ENCODE data around the gene TRA2A. TPM values are rescaled to one million over a fixed set of nuclear protein-coding genes. Genes with fewer than 3 reads are reported as not detected.

TRA2A gene
- total and polyA plus RNA-seq, 9 of the 15 experiments (the other 6 are each of a cell fraction or from before 2014, with no cell fraction given), result 22.7 to 210 (median 73.9) TPM

- TF ChIP-seq E2F1 (CRISPR knock-in tag; IDR thresholded peaks at IDR 0.05) (peak; percentile 93), POLR2G (IDR thresholded peaks at IDR 0.05; ENCODE audit: low read depth, low read length) (peak; percentile 98), TBL1XR1 (IDR thresholded peaks at IDR 0.05; ENCODE audit: low read length in 2 of 2) (peak; percentile 62 to 68; a peak in 1 of 4 replicates), SIN3A (IDR thresholded peaks at IDR 0.05; ENCODE audit: borderline replicate concordance in 2 of 2, control insufficient read depth in 1 of 2, low read depth in 2 of 2, low read length in 2 of 2) (peak; percentile 64 to 86; a peak in 2 of 4 replicates), UBTF (IDR thresholded peaks at IDR 0.05; ENCODE audit: borderline replicate concordance in 1 of 2, low read depth in 2 of 2, low read length in 2 of 2) (peak; percentile 94 to 96; a peak in 3 of 4 replicates), ZNF79 (CRISPR knock-in tag; IDR thresholded peaks at IDR 0.05; ENCODE audit: low read depth) (no peak), CHCHD3 (CRISPR knock-in tag; IDR thresholded peaks at IDR 0.05) (peak; percentile 80; the same call in 1 of the 2 replicates), ZNF398 (CRISPR knock-in tag; IDR thresholded peaks at IDR 0.05) (no peak), ESRRB (CRISPR knock-in tag; IDR thresholded peaks at IDR 0.05; ENCODE audit: borderline replicate concordance) (no peak), ILK (tag; IDR thresholded peaks at IDR 0.05; ENCODE audit: borderline replicate concordance, low read depth) (no peak), HOMEZ (CRISPR knock-in tag; IDR thresholded peaks at IDR 0.05) (no peak), ZNF224 (CRISPR knock-in tag; IDR thresholded peaks at IDR 0.05) (no peak), RNF2 (IDR thresholded peaks at IDR 0.05) (peak; percentile 87), HDAC2 (IDR thresholded peaks at IDR 0.05) (peak; percentile 94), TAF9B (IDR thresholded peaks at IDR 0.05; ENCODE audit: partially characterized antibody) (peak; percentile 92), ATF6 (CRISPR knock-in tag; IDR thresholded peaks at IDR 0.05) (no peak; the same call in 1 of the 2 replicates), SRSF9 (IDR thresholded peaks at IDR 0.05; ENCODE audit: borderline replicate concordance, low read depth, low read length) (no peak), BMI1 (IDR thresholded peaks at IDR 0.05; ENCODE audit: low read length) (no peak)
Measured at GRCh38 chr7:23474094-23474828, 57.5 kb downstream of the TRA2A start (continued).

Data from K562 (cell line).